Tibial nerve (tissue), 4 donors: ENCODE data around the gene COX6B1. TPM values are rescaled to one million over a fixed set of nuclear protein-coding genes. Genes with fewer than 3 reads are reported as not detected.

Experiments
- DNase-seq, 2 donors: peaks; one replicate each; pipeline ENCODE4 v3.0.0-alpha.2; 2019; ENCODE audit warnings: low spot score in 2 of 2
- H3K27ac ChIP-seq, 4 donors: fragments of 200-600 bp; sonication (generic) in 3 of 4; one replicate each; pipeline ENCODE4 v1.5.1; 2017 to 2019; ENCODE audit warnings: mild to moderate bottlenecking in 1 of 4
- H3K27me3 ChIP-seq, 2 donors: fragments of 200-600 bp; sonication (generic) in 1 of 2; one replicate each; pipeline versions ENCODE4 v1.5.1 to v1.6.0; 2017 to 2019
- H3K36me3 ChIP-seq, 3 donors: fragments of 200-600 bp; sonication (generic); one replicate each; pipeline ENCODE4 v1.5.1; 2018 to 2019
- H3K4me1 ChIP-seq, 4 donors: fragments of 200-600 bp; sonication (generic) in 3 of 4; one replicate each; pipeline ENCODE4 v1.5.1; 2017 to 2019
- H3K4me3 ChIP-seq, 4 donors: fragments of 200-600 bp; sonication (generic) in 3 of 4; one replicate each; pipeline ENCODE4 v1.5.1; 2017 to 2019; ENCODE audit warnings: mild to moderate bottlenecking in 1 of 4, moderate library complexity in 1 of 4
- H3K9me3 ChIP-seq, 4 donors: fragments of 200-600 bp; sonication (generic) in 3 of 4; one replicate each; pipeline ENCODE4 v1.5.1; 2017 to 2019
- CTCF ChIP-seq, 5 experiments: fragments of 200-600 bp in 3 of 5; fragments of 450-650 bp in 2 of 5; sonication (generic) in 3 of 5; IDR thresholded peaks; one replicate each; pipeline ENCODE4 v1.5.1; 2016 to 2019; ENCODE audit warnings: antibody characterized with exemption in 5 of 5, mild to moderate bottlenecking in 3 of 5, moderate library complexity in 2 of 5
- EP300 ChIP-seq, 2 donors: sonication (generic); formaldehyde crosslinking; IDR thresholded peaks; one replicate each; pipeline ENCODE4 v1.6.1; 2017; ENCODE audit warnings: antibody characterized with exemption in 2 of 2, mild to moderate bottlenecking in 1 of 2
- POLR2A ChIP-seq, 2 donors: fragments of 450-650 bp; IDR thresholded peaks; one replicate each; pipeline ENCODE4 v1.6.1; 2017; ENCODE audit warnings: antibody characterized with exemption in 2 of 2, mild to moderate bottlenecking in 2 of 2, moderate library complexity in 2 of 2
- WGBS, 2 donors: methylation state at CpG; one replicate each; pipeline ENCODE4 v1.1.5; 2018; 5-methylcytosine and 5-hydroxymethylcytosine counted together
- total RNA-seq, 4 donors: library from RNA; depleted of rRNA; stranded (reverse); fragments of >200 nt; gene quantifications; one replicate each; pipeline ENCODE4 v1.1.0, GENCODE V29; 2016

The COX6B1 gene
- total RNA-seq, 4 donors from 2014 or later = 293 to 338 (median 316) TPM

DNA sequence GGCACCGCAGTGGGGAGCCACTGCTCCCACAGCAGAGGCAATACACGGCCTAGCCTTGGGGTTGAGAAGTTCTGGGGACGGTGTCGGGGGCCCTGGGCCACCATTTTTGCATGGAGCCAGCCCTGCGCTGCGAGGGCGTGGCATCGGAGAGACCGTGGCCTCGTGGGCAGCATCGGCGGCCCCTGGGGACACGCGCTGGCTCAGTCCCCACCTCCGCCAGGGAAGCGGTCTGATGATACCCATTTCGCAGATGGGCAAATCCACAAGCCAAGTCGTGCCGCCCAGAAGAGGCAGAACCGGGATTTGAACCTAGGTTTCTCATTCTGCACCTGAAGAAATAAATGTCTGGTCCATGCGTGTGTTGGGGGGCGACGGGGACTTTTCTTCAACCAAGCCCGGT, 17.0 kb downstream of the COX6B1 start:
- Histone ChIP-seq H3K27ac (no peak overlapping the region), H3K27me3 (no peaks in the 10 kb centered on the region), H3K36me3 (peaks cover 0 to 57% (median 0%) of the 10 kb centered on the region in 3 donors), H3K4me1 (no peaks in the 10 kb centered on the region), H3K9me3 (no peaks in the 10 kb centered on the region), H3K4me3 (no peak overlapping the region)
- 95 to 98% methylated on average over 16 to 24 of the region's 24 CpGs for WGBS, 2 donors
- TF ChIP-seq EP300 (IDR thresholded peaks at IDR 0.05) (no peak), POLR2A (IDR thresholded peaks at IDR 0.05) (no peak), CTCF (IDR thresholded peaks at IDR 0.05) (no peak)
- DNase-seq = no peak

DNA sequence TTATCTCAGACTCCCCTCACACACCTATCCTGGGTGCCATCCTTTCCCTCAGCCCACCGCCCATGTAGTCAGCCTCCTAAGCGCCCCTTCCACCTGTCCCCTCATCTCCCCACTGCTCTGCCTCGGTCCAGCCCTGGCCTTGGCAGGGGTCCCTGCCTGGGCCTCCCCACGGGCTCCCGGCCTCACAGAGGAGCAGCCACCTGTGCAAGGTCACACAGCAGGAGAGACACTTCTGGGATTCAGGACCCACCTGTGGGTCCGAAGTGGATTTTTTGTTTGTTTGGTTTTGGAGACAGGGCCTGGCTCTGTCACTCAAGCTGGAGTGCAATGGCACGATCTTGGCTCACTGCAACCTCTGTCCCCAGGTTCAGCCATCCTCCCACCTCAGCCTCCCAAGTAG, 17.5 kb downstream of the COX6B1 start:
- TF ChIP-seq POLR2A (IDR thresholded peaks at IDR 0.05) (no peak), CTCF (IDR thresholded peaks at IDR 0.05) (no peak), EP300 (IDR thresholded peaks at IDR 0.05) (no peak)
- DNase-seq = no peak
- Histone ChIP-seq H3K9me3 (no peaks in the 10 kb centered on the region), H3K4me1 (no peaks in the 10 kb centered on the region), H3K27me3 (no peaks in the 10 kb centered on the region), H3K4me3 (no peak overlapping the region), H3K36me3 (peaks cover 0 to 52% (median 0%) of the 10 kb centered on the region in 3 donors), H3K27ac (no peak overlapping the region)
- 73 to 81% methylated on average over 7 of the region's 7 CpGs for WGBS, 2 donors

- H3K27ac ChIP-seq = no peak within 1 kb of the TSS
- WGBS, 2 donors = 38 to 60% methylated on average over 6 to 16 of the region's 16 CpGs
- no peak within 1 kb of the TSS for H3K4me3 ChIP-seq
- no peak for DNase-seq
- TF ChIP-seq POLR2A (IDR thresholded peaks at IDR 0.05) (no peak), EP300 (IDR thresholded peaks at IDR 0.05) (no peak), CTCF (IDR thresholded peaks at IDR 0.05) (no peak)
- no peaks in the 10 kb centered on the region for H3K4me1 ChIP-seq
- H3K36me3 ChIP-seq = peaks cover 0 to 45% (median 0%) of the 10 kb centered on the region in 3 donors
- no peaks in the 10 kb centered on the region for H3K9me3 ChIP-seq
- H3K27me3 ChIP-seq = no peaks in the 10 kb centered on the region
Measured at GRCh38 chr19:35666251-35666913, 18.3 kb downstream of the COX6B1 start, which contains the start of gene UPK1A. Gene UPK1A (plus strand): TSS chr19:35666517. CDS start chr19:35666813, 296 bp downstream.

GRCh38 chr19:35669566-35669965, 21.4 kb downstream of the COX6B1 start:
- no peak for DNase-seq
- WGBS, 2 donors = 71 to 72% methylated on average over 6 of the region's 6 CpGs
- Histone ChIP-seq H3K4me3 (no peak overlapping the region), H3K9me3 (no peaks in the 10 kb centered on the region), H3K27ac (no peak overlapping the region), H3K27me3 (peaks cover 0 to 29% of the 10 kb centered on the region in 2 donors), H3K36me3 (peaks cover 0 to 13% (median 0%) of the 10 kb centered on the region in 3 donors), H3K4me1 (peaks cover 0 to 6% (median 0%) of the 10 kb centered on the region in 4 donors)
- no peak for TF ChIP-seq POLR2A (IDR thresholded peaks at IDR 0.05)
- no peak for TF ChIP-seq CTCF (IDR thresholded peaks at IDR 0.05)
- no peak for TF ChIP-seq EP300 (IDR thresholded peaks at IDR 0.05)

- H3K4me3 ChIP-seq = no peak overlapping the region
- H3K4me1 ChIP-seq = peaks cover 0 to 6% (median 0%) of the 10 kb centered on the region in 4 donors
- DNase-seq = no peak
- TF ChIP-seq CTCF (IDR thresholded peaks at IDR 0.05) (no peak), EP300 (IDR thresholded peaks at IDR 0.05) (no peak), POLR2A (IDR thresholded peaks at IDR 0.05) (no peak)
- peaks cover 0 to 33% of the 10 kb centered on the region in 2 donors for H3K27me3 ChIP-seq
- no peak overlapping the region for H3K27ac ChIP-seq
- H3K36me3 ChIP-seq = peaks cover 0 to 9% (median 0%) of the 10 kb centered on the region in 3 donors
- WGBS, 2 donors = 56 to 58% methylated on average over 4 of the region's 4 CpGs
- no peaks in the 10 kb centered on the region for H3K9me3 ChIP-seq
Measured at GRCh38 chr19:35669974-35670373, 21.9 kb downstream of the COX6B1 start.
